Central memory CD4-positive, alpha-beta T cell (primary cell): Measurements from ENCODE around the gene GAK.
"Not testable (repeated sequence)": the region's sequence is repeated elsewhere in the genome, so short reads cannot be mapped to it uniquely, and the experiment has no call there.

Source experiments
- DNase-seq: peaks from one replicate; pipeline ENCODE4 v3.0.0; 2022
- total RNA-seq, 3 experiments: gene quantifications; one replicate each; lab custom pipeline; 2026; lab: John Stamatoyannopoulos, UW

Gene GAK
- total RNA-seq = 162 to 221 (median 170) reads per million in 3 experiments

- DNase-seq = peak; percentile 97
Measured at GRCh38 chr4:931960-932712, at the start of gene GAK, which contains the start of gene TMEM175. Gene GAK, minus strand, starts transcription at chr4:932316. Its CDS starts 129 bp downstream, at chr4:932187. Gene TMEM175, plus strand, starts transcription at chr4:932460. Its CDS starts 15,280 bp downstream, at chr4:947740.

- no peak for DNase-seq
Measured at GRCh38 chr4:978957-979701, 47.0 kb upstream of the GAK start.

GRCh38 chr4:976016-976415 is 43.9 kb upstream of the GAK start:
- DNase-seq = not testable (repeated sequence)

DNA sequence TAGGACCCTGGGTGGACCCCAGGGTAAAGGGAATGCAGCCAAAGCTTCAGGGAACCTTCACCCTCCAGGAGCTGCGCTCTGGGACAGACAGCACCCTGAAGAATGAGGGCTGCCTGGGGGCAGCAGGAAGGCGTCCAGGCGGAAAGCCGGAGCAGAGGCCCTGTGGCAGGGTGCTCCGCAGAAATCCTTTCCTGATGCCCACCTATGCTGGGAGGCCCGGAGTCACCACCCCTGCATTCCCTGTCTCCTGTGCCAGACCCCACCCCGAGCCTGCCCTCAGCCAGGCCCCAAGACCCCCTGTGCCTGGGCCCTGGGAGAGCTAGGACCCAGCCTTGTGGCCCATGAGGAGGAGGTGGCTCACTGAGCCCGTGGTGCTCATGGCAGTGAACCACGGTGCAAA is 42.6 kb upstream of the GAK start:
- no peak for DNase-seq

DNA sequence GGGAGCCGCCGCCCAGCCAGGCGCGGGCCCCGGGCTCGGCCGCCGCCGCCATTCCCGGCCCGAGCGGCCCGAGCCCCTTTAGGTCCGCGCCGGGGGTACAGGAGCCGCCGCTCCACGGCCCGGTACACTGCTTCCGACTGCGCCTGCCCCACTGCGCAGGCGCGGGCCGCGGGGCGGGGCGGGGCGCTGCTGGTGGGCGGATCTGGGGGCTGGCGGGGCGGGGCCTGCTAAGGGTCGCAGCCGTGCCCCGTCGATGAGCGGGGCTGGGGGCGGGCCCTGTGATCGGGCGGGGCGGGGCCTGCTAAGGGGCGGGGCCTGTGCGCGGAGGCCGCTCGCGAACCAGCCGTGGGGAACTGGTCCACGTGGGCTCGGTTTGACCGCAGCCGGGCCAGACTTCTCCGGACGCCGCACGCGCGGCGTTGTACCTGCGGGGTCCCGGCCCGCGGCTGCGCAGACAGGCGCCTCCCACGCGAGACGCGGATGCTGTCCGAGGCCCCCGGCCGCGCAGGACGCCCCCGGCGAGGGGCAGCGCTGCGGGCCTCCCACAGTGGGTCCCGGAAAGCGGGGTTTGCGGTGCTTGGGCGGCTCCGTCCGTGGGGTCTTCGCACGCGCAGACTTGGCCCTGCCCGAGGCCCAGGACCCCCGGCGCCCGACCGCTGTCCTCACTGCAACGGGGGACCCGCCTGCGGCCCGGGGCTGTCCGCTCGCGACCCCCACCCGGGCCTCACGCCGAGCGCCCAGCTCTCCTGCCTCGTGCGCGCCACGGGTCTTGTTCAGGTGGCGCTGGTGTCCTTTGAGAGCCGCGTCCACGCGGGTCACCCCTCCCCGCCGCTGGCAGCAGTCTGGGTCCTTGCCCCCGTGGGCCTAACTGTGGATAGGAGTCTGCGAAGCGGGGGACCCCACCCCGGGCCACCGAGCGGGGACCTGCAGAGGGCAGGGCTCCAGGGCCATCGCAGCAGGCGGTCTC is 41.6 kb upstream of the GAK start, which contains the start of gene DGKQ:
Gene DGKQ, minus strand, starts transcription at position 139 of the 967 bp plus-strand sequence. Its CDS starts 87 bp downstream, at position 52.
- DNase-seq = peak; percentile 78

GRCh38 chr4:972651-973424 is 40.7 kb upstream of the GAK start:
- peak; percentile 61 for DNase-seq

DNA sequence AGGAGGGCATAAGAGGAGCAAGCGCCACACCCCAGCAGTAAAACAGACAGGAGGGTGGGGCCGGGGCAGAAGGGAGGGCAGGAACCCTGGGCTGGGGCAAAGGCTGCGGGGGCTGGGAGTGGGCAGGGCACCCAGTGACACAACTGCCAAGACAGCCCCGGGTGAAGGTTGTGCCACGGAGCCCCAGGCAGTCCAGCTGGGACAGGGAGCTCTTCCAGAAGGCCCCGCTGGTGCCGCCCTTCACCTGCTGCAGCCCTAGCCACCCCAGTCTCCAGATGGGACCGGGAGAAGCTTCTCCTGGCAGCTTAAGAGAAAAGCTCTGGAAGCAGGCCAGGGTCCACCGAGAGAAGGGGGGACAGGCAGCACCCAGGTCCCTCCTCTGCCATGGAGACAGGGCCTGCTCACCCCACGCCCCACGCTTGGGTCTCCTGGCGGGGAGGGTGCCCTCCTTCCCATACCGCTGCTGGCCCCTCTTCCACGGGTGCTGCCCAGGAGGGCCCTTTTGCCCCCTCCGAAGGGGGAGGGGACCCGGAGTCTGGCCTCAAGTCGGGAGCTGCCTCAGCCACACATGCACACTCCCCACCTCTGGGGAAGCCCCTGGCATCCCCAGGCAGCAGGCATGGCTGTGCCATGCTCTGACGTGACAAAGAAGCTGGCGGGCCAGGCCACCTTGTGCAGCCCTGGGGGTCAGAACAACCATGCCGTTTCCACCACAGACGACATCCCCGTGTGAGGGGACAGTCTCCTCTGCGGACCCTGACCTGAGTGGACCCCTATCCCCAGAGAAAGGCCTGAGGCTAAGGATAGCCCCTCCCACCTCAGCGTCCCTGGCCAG is 39.8 kb upstream of the GAK start:
- DNase-seq = no peak

GRCh38 chr4:970854-971520 is 38.9 kb upstream of the GAK start:
- DNase-seq = no peak

GRCh38 chr4:970046-970745 is 38.1 kb upstream of the GAK start:
- DNase-seq = no peak

DNA sequence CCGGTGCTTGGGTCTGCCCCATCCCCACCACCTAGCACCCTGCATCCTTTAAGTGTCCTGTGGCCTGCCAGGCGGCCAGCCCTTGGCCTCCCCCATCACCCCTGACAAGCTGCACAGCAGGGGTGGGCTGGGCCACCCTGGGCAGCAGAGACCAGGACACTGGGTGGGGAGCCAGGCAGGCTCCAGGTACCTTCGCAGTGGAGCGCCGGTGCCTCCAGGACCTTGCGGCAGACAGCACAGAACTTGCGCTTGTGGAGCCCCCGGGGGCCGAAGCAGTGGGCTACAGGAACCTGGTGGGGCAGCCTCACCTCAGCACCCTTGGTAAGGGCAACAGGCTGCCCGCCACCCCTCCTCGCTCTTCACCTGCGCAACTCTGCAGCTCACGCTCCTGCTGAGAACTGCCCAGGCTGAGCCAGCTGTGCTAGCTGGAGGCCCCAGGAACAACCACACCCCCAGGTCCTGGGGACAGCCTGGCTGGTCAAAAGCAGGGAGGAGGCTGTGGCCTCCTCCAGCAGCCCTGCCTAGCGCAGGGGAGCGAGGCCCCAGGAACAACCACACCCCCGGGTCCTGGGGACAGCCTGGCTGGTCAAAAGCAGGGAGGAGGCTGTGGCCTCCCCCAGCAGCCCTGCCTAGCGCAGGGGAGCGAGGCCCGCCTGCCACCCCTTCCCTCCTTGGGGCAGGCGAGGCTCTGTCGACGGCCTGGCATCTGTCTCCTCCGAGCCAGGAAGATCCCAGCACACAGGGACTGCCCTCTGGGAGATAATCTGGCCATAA is 36.7 kb upstream of the GAK start:
- no peak for DNase-seq

DNA sequence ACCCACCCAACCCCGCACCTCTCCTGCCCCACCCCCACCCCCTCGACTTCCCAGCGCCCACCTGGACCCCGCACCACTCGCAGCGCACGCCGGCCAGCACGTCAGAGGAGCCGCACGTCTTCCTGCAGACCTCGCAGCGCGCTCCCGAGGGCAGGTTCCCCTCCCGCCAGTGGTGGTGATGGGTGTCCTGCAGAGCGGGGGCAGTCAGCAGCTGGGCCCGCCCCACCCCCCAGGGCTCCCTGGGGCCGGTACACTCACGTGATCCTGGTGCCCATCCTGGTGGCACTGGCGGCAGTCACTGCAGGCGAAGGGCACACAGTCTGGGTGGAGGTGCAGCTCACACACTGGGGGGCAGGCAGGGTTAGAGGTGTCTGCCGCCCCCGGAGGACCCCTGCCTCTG is 36.1 kb upstream of the GAK start:
- DNase-seq = no peak

DNA sequence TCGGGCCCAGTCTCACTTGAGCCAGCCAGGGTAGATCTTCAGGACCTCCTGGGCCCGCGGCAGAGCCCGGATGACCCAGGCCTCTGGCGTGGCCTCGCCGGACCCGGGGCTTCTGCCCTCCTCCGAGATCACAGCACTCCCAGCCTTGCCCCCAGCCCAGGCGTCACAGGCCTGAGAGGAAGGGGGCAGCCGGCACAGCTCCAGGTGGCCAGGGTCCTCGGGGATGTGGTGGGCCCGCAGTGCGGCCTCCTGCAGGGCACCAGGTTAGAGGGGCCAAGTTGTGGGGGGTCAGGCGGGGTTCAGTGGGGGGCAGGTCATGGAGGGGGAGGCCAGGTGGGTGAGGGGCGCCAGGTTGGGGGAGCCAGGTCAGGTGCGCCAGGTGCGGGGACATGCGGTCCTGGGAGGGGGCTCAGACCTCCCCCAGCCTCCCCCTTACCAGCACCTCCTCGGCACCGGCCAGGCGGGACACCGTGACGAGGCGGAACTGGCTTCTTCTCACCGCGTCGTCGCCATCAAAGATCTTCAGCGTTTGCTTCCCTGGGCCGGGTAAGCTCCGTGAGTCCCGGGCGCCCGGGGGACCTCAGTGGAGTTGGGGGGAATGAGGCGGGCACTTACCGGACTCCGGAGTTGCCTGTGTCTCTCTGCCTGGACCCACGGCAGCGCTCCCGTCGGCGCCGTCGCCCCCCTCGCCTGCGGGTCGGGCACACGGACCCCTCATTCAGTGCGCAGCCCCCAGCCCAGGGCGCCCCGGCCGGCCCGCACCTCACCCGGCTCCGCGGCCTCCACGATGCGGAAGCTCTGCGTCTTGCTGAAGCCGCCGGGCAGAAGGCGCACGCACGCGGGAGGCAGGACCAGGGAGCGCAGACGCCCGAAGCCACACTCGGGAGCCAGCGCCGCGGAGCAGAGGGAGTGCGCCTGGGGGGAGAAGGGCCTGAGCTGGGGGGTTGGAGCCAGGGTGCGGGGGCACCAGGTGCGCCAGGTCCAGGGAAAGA is 35.3 kb upstream of the GAK start:
- no peak for DNase-seq

GRCh38 chr4:966266-967112 is 34.4 kb upstream of the GAK start:
- DNase-seq = no peak

GRCh38 chr4:965766-966134 is 33.6 kb upstream of the GAK start:
- no peak for DNase-seq

GRCh38 chr4:965048-965765 is 33.1 kb upstream of the GAK start:
- DNase-seq = no peak
